ENCODE measurements around the gene TTC9C.

TTC9C gene, protein sequence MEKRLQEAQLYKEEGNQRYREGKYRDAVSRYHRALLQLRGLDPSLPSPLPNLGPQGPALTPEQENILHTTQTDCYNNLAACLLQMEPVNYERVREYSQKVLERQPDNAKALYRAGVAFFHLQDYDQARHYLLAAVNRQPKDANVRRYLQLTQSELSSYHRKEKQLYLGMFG

GRCh38 chr11:62728171-62728988, at the start of gene TTC9C:
Gene TTC9C (plus strand): TSS chr11:62728486. CDS start chr11:62728849, 363 bp downstream.
- H3K27me3 ChIP-seq: no peaks in the 10 kb centered on the region
- peaks cover 0 to 58% (median 44%) of the 10 kb centered on the region in 4 donors for H3K4me1 ChIP-seq
- H3K27ac ChIP-seq: peak within 1 kb of the TSS; percentile 88 to 90
- peaks cover 12 to 30% (median 13%) of the 10 kb centered on the region in 3 donors for H3K36me3 ChIP-seq
- H3K9me3 ChIP-seq: no peaks in the 10 kb centered on the region
- peak; percentile 93 to 94 for DNase-seq
- peak within 1 kb of the TSS; percentile 85 to 89 for H3K4me3 ChIP-seq
- intact Hi-C loops (cut with DNase I; ENCODE audit: low total_unique reads): loop anchor here (1.0 kb wide), 1 partner anchor 26 kb away; the partner anchor contains the start of gene ZBTB3
- TF ChIP-seq CTCF (IDR thresholded peaks at IDR 0.05): no peak

- Histone ChIP-seq H3K36me3 (peaks cover 14 to 37% (median 21%) of the 10 kb centered on the region in 3 donors), H3K4me1 (peaks cover 0 to 30% (median 20%) of the 10 kb centered on the region in 4 donors), H3K27ac (peak within 1 kb of the TSS; percentile 86 to 93), H3K9me3 (no peaks in the 10 kb centered on the region), H3K27me3 (no peaks in the 10 kb centered on the region), H3K4me3 (peak within 1 kb of the TSS; percentile 91 to 97)
- peak; percentile 93 to 94 for DNase-seq
- intact Hi-C loops (cut with DNase I; ENCODE audit: low total_unique reads): no loop called here
- no peak for TF ChIP-seq CTCF (IDR thresholded peaks at IDR 0.05)
Observed at GRCh38 chr11:62678770-62679696, 49.3 kb upstream of the TTC9C start, which contains the start of gene UBXN1. Gene UBXN1 (minus strand): TSS chr11:62679073. CDS start chr11:62678923, 150 bp downstream.

GRCh38 chr11:62680825-62681240, 47.5 kb upstream of the TTC9C start:
- Histone ChIP-seq H3K4me1 (peaks cover 0 to 29% (median 20%) of the 10 kb centered on the region in 4 donors), H3K4me3 (no peak overlapping the region), H3K27ac (peak overlapping the region in 1 of 2 donors; percentile 6), H3K9me3 (no peaks in the 10 kb centered on the region), H3K27me3 (no peaks in the 10 kb centered on the region), H3K36me3 (peaks cover 13 to 22% (median 21%) of the 10 kb centered on the region in 3 donors)
- peak; percentile 39 to 45 for TF ChIP-seq CTCF (IDR thresholded peaks at IDR 0.05)
- intact Hi-C loops (cut with DNase I; ENCODE audit: low total_unique reads): no loop called here
- peak in 1 of 2 donors; percentile 56 for DNase-seq

- Histone ChIP-seq H3K4me3 (no peak overlapping the region), H3K27me3 (peaks cover 0 to 8% of the 10 kb centered on the region in 2 donors), H3K36me3 (peaks cover 5% of the 10 kb centered on the region in 3 donors), H3K4me1 (peaks cover 0 to 19% (median 14%) of the 10 kb centered on the region in 4 donors), H3K9me3 (no peaks in the 10 kb centered on the region), H3K27ac (no peak overlapping the region)
- intact Hi-C loops (cut with DNase I; ENCODE audit: low total_unique reads): no loop called here
- DNase-seq: no peak
- TF ChIP-seq CTCF (IDR thresholded peaks at IDR 0.05): no peak
Observed at GRCh38 chr11:62682518-62682917, 45.8 kb upstream of the TTC9C start.
